SW 1271 (cell line): Measurements from ENCODE around the gene FBXW11.
"Not testable (repeated sequence)": the region's sequence is repeated elsewhere in the genome, so short reads cannot be mapped to it uniquely, and the experiment has no call there.

Source experiments
- DNase-seq, 2 experiments: peaks; one replicate each; lab custom pipeline; 2025; lab: John Stamatoyannopoulos, UW

Gene FBXW11

DNA sequence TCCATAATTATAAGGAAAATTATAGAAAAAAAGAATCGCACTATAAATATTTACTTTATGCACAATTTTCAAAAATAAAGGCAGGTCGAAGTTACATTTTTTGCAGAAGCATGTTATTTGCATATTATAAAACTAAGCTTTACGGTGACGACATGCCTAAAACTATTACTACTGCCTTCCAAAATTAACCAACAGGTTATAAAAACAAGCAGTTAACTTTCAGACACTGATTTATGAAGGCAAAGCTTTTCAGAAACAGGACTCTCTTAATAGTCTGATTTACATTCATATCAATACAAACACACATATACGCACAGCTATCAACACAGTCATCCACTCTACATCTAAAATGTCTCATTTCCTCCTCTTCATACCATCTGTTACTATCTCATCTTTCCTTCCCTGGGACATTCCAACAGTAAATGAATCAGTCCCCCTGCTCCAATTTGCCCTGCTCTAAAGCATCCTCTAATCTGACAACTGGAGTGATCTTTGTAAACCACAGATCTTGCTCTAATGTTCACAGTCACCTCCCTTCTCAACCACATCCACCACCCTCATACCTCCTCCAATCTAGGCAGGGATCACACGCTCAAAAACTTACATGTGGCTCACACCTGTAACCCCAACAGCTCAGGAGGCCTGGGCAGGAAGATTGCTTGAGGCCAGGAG, 21.6 kb downstream of the FBXW11 start:
- peak; percentile 82 to 92 for DNase-seq

DNA sequence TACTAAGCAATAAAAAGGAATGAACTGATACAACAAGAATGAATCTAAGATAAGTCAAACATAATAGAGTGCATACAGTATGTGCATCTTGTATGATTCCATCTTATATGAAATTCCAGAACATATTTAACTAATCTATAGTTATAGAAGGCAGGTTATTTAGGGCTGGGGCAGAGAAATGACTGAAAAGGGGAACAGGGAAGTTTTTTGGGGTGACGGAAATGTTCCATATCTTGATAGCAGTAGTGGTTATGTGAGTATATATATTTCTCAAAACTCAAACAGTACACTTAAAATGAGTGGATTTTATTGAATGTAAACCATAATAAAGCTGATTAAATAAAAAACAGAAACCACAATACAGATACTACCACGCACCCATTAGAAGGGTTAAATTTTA, 24.6 kb downstream of the FBXW11 start:
- DNase-seq = no peak

DNA sequence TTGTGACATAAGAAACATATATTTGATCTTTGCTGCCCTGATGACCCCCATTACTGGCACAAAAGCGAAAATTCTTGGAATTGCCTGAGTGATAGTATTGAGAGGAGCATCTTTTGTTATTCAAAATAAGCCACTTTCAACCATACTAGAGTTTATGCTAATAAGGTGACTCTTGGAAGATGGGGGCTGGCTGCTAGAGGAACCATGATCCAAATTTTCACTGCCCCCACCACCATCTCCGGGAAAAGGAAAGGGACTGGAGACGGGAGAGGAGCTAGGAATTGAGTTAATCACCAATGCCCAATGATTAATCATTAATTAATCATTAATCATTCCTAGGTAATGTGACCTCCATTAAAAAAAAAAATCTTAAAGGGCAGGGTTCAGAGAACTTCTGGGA, 25.6 kb downstream of the FBXW11 start:
- no peak for DNase-seq

DNA sequence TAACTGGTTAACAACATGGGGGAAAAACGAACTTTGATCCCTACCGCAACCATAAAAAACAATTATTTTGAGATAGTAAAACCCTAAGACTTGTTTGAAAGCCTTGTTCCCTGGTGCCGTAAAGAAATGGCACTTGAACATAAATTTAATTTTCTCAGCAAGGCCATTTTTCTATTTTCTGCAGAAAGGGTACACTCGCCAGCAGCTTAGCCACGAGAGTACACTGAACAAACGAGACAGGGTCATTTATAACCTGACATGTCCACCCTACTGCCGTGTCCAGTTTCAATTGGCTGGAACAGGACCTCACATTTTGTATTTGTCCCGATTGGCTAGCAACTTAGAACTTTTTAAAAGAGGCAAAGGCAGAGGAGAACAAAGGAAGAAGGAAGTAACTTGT, 26.8 kb downstream of the FBXW11 start:
- DNase-seq = no peak

DNA sequence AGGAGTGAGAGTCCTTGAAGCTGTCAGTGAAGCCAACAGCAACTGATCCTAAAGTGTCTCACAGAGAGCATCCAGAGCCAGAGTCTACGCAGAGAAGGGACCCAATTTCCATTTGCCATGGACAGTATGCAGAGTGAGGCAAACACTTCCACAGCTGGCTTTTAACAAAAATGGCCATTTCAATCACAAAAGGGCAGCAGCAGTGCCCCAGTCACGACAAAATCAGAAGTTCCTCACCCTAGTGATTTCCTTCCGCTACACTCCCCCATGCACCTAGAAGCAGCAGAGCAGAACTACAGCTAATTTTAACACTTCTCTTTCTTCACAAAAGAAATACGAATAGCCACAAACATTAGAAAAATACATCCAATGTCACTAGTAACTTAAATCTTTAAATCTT, 27.9 kb downstream of the FBXW11 start:
- DNase-seq = no peak

DNA sequence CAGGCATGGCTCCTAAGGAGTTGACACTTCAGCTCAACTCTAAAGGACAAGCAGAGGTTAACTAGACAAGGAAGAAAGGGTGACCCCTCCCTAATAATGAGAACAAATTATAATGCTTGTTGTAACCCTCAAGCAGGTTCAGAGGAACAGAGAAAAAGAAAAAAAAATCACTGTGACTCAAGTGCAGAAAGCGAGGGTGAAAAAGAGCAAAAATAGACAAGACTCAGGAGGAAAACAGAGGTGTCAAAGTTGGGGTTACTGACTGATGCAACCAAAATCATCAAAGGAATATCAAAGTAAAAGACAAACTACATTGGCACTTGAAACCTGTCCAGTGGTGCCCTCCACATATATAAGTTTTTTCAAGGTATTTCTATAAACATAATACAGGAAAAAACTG, 28.4 kb downstream of the FBXW11 start:
- DNase-seq = no peak

DNA sequence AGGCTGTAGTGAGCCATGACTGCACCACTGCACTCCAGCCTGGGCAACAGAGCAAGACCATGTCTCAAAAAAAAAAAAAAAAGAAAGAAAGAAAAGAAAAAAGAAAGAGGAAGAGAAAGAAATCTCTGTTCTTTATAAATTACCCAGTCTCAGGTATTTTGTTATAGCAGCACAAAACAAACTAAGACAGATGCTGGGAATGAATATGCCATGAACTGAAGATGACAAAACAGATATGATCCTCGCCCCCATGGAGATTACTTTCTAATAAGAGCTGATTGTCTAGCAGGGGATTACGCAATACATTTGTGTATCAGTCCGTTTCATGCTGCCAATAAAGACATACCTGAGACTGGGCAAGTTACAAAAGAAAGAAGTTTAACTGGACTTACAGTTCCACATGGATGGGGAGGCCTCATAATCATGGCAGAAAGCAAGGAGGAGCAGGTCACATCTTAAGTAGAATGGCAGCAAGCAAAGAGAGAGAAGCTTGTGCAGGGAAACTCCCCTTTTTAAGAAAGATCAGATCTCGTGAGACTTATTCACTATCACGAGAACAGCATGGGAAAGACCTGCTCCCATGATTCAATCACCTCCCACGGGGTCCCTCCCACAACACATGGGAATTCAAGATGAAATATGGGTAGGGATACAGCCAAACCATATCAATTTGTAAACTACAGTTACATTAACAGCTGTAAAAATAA, 29.0 kb downstream of the FBXW11 start:
- not testable (repeated sequence) for DNase-seq

DNA sequence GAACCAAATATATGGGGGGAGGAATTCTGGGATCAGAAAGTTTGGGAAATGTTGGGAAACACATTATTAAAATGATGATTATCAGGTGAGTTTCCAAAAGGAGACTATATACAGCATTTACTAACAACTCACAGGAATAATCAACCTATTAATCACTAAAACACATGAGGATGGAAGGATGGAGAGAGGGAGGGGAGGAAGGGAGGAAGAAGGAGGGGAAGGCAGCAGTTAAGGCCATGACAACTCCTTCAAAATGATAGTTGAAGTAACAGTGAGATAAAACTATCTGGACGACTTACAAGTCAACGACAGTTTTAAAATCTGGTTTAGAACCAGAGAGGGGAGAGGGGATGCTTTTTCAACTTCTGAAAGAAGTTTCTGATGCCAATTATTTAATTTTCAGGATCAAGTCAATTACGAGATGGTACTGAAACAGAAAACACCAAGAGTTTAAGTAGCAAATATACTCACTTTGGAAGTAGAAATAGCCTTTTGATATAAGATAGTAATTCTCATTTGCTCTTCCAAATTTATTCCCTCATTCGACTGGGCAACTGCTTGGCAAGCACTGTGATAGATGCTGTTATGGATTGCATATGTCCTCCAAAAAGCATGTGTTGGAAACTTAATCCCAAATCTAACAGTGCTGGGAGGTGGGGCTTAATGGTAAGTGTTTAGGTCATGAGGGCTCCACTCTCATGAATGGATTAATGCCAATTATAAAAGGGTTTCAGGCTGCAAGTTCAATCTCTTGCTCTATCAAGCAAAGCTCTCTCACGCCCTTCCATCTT, 30.4 kb downstream of the FBXW11 start:
- no peak for DNase-seq

DNA sequence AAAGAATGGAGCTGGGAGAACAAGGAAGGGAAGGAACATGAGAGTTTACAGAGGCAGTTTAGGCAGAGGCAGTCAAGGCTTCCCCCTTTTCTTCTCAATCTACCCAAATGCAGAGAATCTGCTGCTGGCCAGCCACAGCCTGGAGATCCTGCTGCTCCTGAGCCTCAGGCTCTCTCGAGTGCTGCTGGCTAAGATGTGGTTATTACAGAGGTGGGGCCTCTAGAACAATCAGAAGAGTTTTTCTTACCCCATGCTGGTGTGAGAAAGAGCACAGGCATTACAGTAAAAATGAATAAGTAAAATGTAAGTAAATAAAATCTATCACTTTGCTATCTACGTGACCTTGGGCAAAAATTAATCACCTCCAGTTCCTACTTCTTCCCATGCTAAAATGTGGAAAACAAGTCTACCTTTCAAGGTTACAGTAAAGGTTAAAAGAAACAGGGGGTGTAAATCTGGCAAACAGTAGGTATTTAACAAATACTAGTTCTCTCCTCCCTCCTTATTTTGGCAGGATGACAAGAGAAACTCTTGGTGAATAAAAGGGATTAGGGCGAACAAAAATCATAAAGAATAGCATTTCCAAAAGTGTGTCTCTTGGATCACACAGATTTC, 31.1 kb downstream of the FBXW11 start:
- no peak for DNase-seq

DNA sequence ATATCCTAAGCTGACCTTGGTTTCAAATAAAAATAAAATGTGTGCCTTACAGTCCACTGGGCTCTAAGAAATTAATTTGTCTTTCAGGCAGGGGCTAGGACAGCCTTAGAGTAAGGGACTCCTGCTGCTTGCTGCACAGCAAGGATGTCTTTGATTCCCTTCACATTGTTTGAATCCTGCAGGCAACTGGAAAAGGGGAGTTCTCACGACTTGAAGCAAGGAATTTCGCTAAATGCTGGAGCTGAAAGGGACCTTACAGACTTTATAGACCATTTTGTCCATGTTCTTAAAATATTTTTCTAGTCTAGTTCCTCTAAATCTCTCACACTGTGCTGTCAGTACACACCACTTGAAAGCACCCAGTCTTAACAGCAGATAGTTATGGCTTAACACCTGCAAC, 35.6 kb downstream of the FBXW11 start:
- no peak for DNase-seq

DNA sequence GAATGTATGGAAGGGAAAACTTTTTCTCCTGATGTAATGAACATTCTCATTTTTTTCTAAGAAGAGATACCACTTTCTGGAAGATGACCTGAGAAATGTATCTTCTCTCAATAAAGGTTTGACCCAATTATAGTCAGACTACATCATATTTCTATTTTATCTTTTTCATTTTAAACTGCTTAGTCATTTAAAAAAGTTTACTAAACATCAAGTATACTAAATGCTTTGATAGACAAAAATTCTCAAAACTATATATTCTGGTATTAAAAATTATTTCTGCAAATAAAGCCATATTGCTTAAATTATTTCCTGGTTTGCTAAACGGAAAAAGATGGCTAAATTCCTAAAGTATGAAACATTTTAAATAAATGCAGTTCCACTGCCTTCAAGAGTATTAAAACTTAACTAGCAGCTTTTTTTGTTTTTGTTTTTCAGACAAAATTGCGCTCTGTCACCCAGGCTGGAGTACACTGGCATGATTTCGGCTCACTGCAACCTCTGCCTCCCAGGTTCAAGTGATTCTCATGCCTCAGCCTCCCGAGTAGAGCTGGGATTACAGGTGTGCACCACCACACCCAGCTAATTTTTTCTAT, 37.1 kb downstream of the FBXW11 start:
- DNase-seq = no peak

DNA sequence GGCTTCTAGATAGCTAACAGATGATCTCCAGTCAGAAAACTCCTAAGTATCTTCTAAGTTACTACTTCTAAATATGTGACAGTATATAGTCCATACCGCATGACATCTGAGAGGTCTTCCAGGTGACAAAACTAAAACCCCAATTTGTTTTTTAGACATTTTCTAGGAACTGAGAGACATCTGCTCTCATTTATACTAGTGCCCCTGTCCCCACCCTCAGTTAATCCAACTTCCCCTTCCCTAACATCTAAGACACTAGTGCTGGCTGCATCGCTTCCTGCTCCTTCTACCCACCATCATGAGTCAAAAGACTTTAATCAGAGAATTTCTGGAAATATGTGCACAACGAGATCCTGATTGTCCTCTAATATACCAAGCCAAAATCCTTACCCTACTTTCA, 37.9 kb downstream of the FBXW11 start:
- no peak for DNase-seq

DNA sequence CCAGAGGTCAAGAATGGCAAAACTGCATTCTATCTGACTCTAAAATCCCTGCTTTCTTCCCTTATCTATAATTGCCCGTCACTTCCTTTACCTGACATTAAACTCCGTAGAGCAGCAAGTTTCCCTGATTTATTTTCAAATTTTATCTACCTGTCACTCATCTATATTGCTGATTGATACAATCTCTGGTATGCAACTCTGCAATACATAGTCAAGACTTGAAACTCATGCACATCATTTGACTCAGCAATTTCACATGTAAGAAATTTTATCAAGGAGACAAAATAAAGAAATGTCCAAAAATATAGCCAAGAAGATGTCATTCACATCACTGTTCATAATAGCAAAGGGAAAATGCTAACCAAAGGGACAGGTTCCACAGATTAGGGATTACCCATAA, 39.5 kb downstream of the FBXW11 start:
- no peak for DNase-seq

DNA sequence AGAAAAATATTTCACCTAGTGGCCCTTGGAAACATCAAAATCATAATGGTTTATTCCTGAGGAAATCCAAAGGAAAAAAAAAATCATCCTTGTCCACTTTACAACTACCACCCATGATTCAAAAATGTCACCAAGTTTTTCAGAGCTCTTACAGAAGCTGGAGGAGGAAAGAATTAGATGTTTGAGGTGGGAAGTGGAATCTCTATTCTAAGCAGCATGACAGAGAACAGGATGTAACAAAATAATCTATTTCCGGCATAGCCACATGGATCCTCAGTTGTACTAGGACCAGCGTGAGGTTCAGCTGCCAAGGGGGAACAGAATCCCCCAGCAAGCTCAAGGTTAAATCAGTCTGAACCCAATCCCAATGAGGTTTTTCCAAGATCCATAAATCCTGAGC, 40.2 kb downstream of the FBXW11 start:
- DNase-seq = no peak

DNA sequence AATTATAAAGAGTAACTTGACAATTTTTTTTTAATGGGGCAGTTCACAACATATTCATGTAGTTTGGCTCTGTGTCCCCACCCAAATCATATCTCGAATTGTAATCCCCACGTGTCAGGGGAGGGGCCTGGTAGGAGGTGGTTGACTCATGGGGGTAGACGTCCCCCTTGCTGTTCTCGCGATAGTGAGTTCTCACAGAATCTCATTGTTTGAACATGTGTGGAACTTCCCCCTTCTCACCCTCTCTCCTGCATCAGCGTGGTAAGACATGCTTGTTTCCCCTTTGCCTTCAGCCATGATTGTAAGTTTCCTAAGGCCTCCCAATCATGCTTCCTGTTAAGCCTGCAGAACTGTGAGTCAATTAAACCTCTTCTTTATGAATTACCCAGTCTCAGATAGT, 40.7 kb downstream of the FBXW11 start:
- DNase-seq = no peak

DNA sequence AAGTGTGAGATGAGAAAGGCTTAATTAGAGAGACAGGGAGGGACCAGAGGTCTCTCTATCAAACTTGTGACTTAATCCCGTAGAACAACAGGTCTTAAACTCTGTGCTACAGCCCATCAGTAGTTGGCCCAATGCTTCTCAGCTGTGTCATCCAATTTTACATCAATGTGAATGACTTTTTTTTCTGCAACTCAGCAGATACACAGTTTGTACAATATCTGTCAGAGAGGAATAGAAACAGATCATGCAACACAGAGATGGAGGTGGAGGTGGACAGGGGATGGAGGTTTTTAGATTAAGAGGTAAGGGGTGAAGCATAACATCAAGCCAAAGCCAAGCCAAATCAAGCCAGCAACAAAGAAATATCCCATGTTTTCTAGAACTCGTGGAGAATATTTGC, 43.0 kb downstream of the FBXW11 start:
- DNase-seq = no peak

DNA sequence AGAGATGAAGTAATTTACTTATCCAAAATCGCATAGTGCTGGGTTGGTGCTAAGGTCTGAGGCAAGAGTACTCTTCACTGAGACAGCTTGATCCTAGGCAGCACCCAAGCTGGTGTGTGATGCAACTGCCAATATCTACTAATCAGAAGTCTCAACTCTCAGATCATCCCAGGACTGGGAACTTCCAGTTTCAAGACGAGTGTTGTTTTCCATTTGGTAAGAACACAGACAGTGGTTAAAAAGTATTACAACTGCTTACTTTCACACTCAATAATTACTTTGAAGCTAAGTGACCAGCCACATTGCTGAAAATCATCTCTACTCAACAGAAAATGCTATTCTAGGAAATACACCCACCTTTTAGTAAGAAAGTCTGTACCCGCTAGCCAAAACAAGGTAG, 45.3 kb downstream of the FBXW11 start:
- DNase-seq = no peak

DNA sequence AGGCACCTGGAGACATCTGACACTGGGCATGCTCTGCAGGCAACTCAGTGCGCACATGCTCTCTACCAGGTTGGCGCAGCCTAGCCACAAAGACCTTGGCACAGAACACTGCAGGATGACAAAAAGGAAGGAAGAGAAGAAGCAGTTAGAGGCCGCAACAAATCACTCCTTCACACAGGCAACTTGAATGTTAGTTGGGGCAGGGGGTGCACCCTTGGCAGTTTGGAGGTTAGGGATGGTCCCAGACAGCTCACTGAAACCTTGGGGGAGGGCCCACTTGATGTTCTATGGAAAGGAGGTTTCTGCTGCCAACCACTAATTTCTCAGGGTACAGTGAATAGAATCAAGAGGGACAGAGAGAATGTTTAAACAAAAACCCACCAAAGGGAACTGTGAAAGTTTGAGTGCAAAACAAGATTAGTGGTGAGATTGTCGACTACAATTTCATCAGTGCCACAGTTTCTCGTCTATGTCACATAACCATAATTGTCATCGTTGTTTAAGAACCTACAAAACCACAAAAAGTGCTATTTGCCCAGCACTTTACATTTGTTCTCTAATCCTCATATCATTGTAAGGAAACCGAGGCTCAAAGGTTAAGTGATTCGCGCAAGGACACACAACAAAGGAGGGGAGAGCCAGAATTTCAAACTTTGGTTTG, 48.7 kb downstream of the FBXW11 start:
- no peak for DNase-seq

DNA sequence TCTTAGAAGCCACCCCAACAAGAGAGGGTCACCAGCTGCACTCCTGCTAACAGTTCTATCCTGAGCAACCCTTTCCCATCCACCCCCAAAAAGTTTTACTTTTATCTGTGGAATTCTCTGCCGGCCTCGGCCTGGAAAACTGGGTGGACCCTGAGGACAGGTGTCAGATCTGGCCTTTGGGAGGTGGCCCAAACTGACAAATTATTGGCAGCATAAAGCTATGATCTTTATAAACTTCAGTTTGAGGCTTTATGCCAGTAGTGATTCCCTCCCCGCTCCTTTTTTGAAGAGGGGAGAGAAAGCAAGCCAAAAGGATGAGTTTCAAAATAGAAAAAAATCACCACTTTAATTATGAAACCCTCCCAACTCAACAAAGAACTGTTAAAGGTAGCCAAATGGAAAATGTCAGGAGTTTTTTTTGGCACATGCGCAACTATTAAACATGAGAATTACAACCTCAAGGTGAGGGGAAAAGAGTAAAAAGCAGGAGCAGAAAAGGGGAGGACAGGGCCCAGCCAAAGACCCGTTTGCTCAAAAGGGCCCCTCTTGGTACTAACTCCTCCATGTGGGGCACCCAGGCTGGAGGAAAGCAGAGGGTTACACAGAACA, 49.4 kb downstream of the FBXW11 start:
- DNase-seq = no peak

DNA sequence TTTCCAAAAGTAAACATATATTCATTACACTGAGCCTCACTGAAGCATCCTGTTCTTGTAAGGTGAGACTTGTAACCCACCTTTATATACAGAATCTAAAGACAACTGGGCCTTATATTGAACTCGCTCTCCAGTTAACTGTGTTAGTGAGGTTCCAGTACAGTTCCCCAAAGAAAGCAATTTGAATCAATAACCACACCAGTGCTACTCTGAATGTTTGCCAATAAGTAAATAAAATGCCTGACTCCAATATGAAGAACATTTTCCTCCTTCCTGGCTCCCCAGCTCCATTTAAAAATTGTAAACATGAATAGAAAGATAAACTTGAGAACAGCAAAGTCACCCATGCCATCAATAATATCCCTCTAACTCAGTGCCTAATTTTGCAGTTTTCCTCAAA, 50.1 kb downstream of the FBXW11 start:
- no peak for DNase-seq

DNA sequence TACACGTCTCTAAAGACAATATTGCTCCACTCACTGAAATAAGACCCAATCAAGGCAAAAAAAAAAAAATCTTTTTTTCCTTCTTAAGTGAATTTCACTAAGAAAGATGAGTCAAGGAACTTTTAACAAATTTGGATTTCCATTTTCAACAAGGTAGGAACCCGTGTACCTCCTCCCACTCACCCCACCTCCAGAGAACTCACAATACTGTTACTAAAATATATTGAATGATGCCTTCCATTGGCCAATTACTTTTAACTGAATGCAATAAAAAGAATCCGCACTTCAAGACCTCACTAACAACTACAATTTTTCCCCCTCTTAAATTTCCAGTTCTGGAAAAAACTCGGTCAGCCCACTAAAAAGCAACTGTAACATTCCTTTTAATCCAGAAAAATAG, 50.7 kb downstream of the FBXW11 start:
- DNase-seq = no peak
